LNCaP clone FGC (cell line): ENCODE data around the gene CASKIN1.

ENCODE experiments used
- DNase-seq: peaks from one replicate; pipeline ENCODE4 v3.0.0-alpha.2; 2011; ENCODE audit warnings: low read depth
- H3K4me3 ChIP-seq: 2 replicates; pipeline ENCODE4 v1.5.1; 2011; ENCODE audit warnings: mild to moderate bottlenecking, low read depth, low read length, control low read depth
- TF ChIP-seq, protein P1 (sequence below): IDR thresholded peaks from 2 replicates; pipeline ENCODE4 v1.5.1; 2012; ENCODE audit warnings: mild to moderate bottlenecking; ENCODE audit not compliant: control insufficient read depth, insufficient read depth; ENCODE audit errors: extremely low read depth

CASKIN1 gene

DNA sequence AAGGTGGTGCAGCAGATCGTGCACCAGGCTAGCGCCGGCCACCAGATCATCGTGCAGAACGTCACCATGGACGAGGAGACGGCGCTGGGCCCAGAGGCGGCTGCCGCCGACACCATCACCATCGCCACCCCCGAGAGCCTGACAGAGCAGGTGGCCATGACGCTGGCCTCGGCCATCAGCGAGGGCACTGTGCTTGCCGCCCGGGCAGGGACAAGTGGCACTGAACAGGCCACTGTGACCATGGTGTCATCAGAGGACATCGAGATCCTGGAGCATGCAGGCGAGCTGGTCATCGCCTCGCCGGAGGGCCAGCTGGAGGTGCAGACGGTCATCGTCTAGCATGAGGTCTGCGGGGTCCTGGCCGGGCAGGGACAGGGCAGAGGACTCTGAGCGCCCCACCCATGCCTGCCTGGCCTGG, 38.8 kb upstream of the CASKIN1 start:
- no peak overlapping the region for H3K4me3 ChIP-seq
- no peak for DNase-seq
- TF ChIP-seq, protein P1, sequence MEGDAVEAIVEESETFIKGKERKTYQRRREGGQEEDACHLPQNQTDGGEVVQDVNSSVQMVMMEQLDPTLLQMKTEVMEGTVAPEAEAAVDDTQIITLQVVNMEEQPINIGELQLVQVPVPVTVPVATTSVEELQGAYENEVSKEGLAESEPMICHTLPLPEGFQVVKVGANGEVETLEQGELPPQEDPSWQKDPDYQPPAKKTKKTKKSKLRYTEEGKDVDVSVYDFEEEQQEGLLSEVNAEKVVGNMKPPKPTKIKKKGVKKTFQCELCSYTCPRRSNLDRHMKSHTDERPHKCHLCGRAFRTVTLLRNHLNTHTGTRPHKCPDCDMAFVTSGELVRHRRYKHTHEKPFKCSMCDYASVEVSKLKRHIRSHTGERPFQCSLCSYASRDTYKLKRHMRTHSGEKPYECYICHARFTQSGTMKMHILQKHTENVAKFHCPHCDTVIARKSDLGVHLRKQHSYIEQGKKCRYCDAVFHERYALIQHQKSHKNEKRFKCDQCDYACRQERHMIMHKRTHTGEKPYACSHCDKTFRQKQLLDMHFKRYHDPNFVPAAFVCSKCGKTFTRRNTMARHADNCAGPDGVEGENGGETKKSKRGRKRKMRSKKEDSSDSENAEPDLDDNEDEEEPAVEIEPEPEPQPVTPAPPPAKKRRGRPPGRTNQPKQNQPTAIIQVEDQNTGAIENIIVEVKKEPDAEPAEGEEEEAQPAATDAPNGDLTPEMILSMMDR, result no peak

DNA sequence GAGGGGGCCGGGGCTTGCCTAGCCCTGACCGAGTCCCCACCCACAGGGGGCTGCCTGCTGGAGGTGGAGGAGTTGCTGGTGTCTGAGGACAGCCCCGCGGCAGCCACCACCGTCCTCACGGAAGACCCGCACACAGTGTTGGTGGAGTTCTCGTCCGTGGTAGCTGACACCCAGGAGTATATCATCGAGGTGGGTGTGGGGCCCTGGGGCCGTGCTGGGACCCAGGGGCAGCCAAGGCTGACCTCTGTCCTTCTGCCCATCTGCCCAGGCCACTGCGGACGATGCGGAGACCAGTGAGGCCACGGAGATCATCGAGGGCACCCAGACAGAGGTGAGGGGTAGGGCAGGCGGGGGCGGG, 38.4 kb upstream of the CASKIN1 start:
- H3K4me3 ChIP-seq, result no peak overlapping the region
- no peak for DNase-seq
- TF ChIP-seq, protein P1, result no peak

DNA sequence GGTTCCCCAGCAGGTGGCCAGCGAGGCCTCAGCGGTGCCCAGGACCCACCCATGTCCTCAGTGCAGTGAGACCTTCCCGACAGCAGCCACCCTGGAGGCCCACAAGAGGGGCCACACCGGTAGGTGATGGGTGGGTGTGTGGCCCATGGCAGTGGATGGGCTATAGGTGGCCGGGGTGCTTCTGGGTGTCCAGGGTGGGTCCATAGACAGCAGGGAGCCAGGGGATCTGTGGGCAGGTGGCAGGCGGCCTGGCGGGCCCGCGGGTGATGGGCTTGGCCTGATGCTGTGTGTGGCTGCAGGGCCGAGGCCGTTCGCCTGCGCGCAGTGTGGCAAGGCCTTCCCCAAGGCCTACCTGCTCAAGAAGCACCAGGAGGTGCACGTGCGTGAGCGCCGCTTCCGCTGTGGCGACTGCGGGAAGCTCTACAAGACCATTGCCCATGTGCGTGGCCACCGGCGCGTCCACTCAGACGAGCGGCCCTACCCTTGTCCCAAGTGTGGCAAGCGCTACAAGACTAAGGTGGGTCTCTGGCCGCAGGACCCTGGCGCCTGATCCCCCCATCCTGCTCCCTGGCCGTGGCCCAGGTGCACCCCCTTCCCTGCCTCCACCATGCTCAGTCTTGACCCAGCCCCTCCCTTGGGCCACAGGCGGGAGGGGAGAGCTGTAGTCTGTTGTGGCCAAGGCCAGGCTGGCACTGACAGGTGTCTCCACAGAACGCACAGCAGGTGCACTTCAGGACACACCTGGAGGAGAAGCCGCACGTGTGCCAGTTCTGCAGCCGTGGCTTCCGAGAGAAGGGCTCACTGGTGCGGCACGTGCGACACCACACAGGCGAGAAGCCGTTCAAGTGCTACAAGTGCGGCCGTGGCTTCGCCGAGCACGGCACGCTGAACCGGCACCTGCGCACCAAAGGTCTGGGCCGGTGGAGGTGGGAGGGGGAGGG, 37.7 kb upstream of the CASKIN1 start:
- DNase-seq, result no peak
- TF ChIP-seq, protein P1, result no peak
- no peak overlapping the region for H3K4me3 ChIP-seq

DNA sequence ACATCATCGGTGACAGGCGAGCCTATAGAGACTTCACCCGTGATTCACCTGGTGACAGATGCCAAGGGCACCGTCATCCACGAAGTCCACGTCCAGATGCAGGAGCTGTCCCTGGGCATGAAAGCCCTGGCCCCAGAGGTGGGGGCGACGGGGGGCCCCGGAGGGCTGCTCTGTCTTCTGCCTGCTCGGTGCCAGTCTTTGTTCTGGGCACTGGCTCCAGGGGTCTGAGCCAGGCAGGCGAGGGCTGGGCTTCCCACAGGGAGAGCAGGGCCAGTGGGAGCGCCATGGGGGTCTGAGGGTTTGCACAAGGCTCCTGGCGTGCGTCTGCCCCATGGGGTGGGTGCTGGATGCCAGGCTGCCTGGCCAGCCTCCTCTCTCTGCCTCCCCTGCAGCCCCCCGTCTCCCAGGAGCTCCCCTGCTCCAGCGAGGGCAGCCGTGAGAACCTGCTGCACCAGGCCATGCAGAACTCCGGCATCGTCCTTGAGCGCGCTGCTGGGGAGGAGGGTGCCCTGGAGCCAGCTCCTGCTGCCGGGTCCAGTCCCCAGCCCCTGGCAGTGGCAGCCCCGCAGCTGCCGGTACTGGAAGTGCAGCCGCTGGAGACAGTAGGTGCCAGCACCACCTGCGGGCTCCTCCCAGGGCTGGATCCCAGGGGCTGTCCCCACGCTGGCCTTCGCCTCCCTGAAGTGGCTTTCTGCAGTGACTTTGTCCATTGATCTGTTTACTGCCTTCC, 36.8 kb upstream of the CASKIN1 start:
- TF ChIP-seq, protein P1, result no peak
- H3K4me3 ChIP-seq, result no peak overlapping the region
- DNase-seq, result no peak

DNA sequence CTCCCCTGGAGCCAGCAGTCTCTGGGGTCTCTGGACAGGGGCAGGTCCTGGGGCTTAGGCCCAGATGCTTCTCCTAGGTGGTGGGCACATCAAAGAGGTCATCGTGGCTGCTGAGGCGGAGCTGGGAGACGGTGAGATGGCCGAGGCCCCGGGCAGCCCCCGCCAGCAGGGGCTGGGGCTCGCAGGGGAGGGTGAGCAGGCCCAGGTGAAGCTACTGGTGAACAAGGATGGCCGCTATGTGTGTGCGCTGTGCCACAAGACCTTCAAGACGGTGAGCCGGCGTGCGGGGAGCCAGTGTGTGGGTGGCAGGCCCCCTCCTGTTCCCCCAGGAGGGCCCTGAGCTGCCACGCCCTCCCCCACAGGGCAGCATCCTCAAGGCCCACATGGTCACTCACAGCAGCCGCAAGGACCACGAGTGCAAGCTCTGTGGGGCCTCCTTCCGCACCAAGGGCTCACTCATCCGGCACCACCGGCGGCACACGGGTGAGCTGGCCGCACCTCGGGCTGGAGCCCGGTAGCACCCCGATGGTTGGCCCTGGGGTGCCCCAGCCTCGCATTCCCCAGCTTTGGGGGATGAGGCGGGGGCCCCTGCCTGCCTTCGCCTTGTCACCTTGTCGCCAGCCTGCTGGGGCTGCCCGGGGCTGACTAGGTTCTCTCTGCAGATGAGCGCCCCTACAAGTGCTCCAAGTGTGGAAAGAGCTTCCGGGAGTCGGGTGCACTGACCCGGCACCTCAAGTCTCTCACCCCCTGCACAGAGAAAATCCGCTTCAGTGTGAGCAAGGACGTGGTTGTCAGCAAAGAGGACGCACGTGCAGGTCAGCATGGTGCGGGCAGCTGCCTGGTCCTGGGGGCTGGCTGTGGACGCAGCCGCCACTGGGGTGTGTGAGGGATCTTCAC, 35.9 kb upstream of the CASKIN1 start:
- TF ChIP-seq, protein P1, result no peak
- no peak for DNase-seq
- no peak overlapping the region for H3K4me3 ChIP-seq

DNA sequence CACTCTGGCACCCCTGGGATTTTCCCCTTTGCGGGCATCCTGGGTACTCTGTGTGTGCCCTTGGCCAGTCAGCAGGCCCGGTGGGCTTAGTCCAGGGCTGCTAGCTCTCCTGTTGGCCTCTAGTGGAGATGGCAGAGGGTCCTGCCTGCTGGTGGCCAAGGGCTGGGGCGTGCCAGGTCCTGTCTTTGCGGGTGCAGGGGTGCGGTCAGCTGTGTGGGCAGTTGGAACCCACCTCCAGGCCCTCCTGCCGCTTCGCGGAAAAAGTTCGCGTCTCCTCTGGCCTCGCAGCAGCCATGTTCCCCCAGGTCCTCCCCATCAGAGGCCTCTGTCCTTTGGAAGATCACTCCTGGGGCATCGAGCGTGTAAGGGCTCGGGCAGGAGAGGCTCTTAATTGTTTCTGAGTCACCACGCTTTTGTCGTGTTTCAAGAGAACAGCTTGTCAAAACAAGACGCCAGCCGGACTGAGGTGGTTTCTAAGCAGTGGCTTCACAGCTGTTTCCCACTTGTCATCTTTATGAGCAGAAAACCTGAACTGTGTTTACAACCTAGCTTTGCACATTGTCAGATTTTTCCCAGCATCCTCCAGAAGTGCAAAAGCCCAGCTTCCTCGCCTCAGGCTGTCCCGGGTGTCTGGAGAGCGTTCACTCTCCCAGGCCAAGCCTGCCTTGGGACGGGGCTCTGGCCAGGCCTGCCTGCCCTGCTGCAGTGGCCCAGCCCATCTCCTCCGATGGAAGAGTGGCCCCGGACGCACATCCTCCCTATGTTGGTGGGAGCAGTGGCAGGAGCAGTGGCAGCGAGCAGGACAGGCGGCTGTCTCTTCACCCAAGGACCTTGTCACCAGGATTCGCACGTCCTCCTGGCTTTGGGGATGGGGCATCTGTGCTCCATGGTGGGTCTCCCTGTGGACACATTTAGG, 34.9 kb upstream of the CASKIN1 start:
- TF ChIP-seq, protein P1, result no peak
- H3K4me3 ChIP-seq, result no peak overlapping the region
- no peak for DNase-seq
